Endothelial cell of umbilical vein (primary cell): ENCODE results near the gene NR3C1. TPM values are rescaled to one million over a fixed set of nuclear protein-coding genes. Genes with fewer than 3 reads are reported as not detected.

Experiments
- BruUV-seq: library from RNA; stranded (reverse); fragments of 400-500 nt; replicated peaks from 2 replicates; lab custom pipeline; 2021; lab: Mats Ljungman, UMichigan
- CTCF ChIA-PET: fragments of 300-600, 350-600 bp; sonication (Branson Sonifier 250); formaldehyde crosslinking; loops from one replicate; lab custom pipeline; 2021; ENCODE audit warnings: antibody characterized with exemption, inconsistent platforms; lab: Charles Lee
- POLR2A ChIA-PET: fragments of 300-600, 350-600 bp; sonication (Branson Sonifier 250); formaldehyde crosslinking; loops from one replicate; lab custom pipeline; 2021; ENCODE audit warnings: antibody characterized with exemption, inconsistent platforms; lab: Charles Lee
- DNase-seq: peaks from one replicate; pipeline ENCODE4 v3.0.0-alpha.2; 2011; ENCODE audit warnings: low read depth, low spot score
- FAIRE-seq: peaks from 2 replicates; lab custom pipeline; 2011; peaks lifted over from hg19 to GRCh38; lab: Jason Lieb, UNC
- H2AFZ ChIP-seq: 2 replicates; pipeline ENCODE4 v1.6.0; 2012; ENCODE audit warnings: low read depth, low read length, control low read depth, inconsistent platforms
- H3K27ac ChIP-seq: 2 replicates; pipeline ENCODE4 v1.5.1; 2011; ENCODE audit warnings: low read depth, mild to moderate bottlenecking, control low read depth, low read length, moderate library complexity; ENCODE audit not compliant: insufficient read depth
- H3K27me3 ChIP-seq, 2 experiments: 2 replicates each; pipeline versions ENCODE4 v1.6.0 to v1.6.1; 2011; ENCODE audit warnings: low read length in 2 of 2, mixed read lengths in 1 of 2; ENCODE audit not compliant: control insufficient read depth in 2 of 2, insufficient read depth in 2 of 2
- H3K36me3 ChIP-seq, 2 experiments: 2 replicates in 1 of 2; 3 replicates in 1 of 2; pipeline ENCODE4 v1.5.1; 2011; ENCODE audit warnings: low read length in 2 of 2, mild to moderate bottlenecking in 1 of 2, moderate library complexity in 1 of 2; ENCODE audit not compliant: control insufficient read depth in 2 of 2, insufficient read depth in 2 of 2; ENCODE audit errors: extremely low read depth in 1 of 2
- H3K4me1 ChIP-seq: 3 replicates; pipeline ENCODE4 v1.5.1; 2011; ENCODE audit warnings: mild to moderate bottlenecking, low read length; ENCODE audit not compliant: control insufficient read depth, insufficient read depth; ENCODE audit errors: extremely low read depth
- H3K4me2 ChIP-seq: 2 replicates; pipeline ENCODE4 v1.6.1; 2011; ENCODE audit warnings: low read length, control low read depth, mixed read lengths; ENCODE audit not compliant: insufficient read depth
- H3K4me3 ChIP-seq, 3 experiments: fragments of 200-600 bp in 1 of 3; sonication (generic), shearing (Covaris generic) in 1 of 3; replicated peaks in 1 of 3; 2 replicates each; pipeline ENCODE4 v1.5.1; 2011 to 2016; ENCODE audit warnings: control low read depth in 3 of 3, low read length in 3 of 3, mild to moderate bottlenecking in 2 of 3, inconsistent platforms in 1 of 3, low read depth in 1 of 3, moderate library complexity in 1 of 3; ENCODE audit not compliant: insufficient read depth in 1 of 3
- H3K79me2 ChIP-seq: 2 replicates; pipeline ENCODE4 v1.6.0; 2012; ENCODE audit warnings: low read length, inconsistent platforms; ENCODE audit not compliant: control insufficient read depth, insufficient read depth
- H3K9ac ChIP-seq: replicated peaks from 2 replicates; pipeline ENCODE3; 2011; ENCODE audit warnings: low read length, control low read depth; ENCODE audit not compliant: insufficient read depth; ENCODE audit errors: extremely low read depth
- H3K9me1 ChIP-seq: replicated peaks from 3 replicates; pipeline ENCODE4 v1.6.0; 2011; ENCODE audit warnings: mild to moderate bottlenecking, low read length; ENCODE audit not compliant: control insufficient read depth, insufficient read depth; ENCODE audit errors: extremely low read depth
- H3K9me3 ChIP-seq: replicated peaks from 2 replicates; pipeline ENCODE4 v1.5.1; 2012; ENCODE audit warnings: low read length, inconsistent platforms; ENCODE audit not compliant: control insufficient read depth, insufficient read depth
- H4K20me1 ChIP-seq: replicated peaks from 2 replicates; pipeline ENCODE3; 2011; ENCODE audit warnings: mild to moderate bottlenecking, low read length; ENCODE audit not compliant: control insufficient read depth, insufficient read depth; ENCODE audit errors: extremely low read depth
- EZH2 ChIP-seq: IDR thresholded peaks from 2 replicates; pipeline ENCODE4 v1.6.1; 2012; ENCODE audit warnings: borderline replicate concordance, low read depth, mild to moderate bottlenecking, moderate library complexity, low read length, inconsistent platforms; ENCODE audit not compliant: severe bottlenecking
- FOS ChIP-seq: IDR thresholded peaks from 2 replicates; pipeline ENCODE4 v1.6.1; 2011; ENCODE audit warnings: mild to moderate bottlenecking, low read length, moderate library complexity, borderline replicate concordance; ENCODE audit not compliant: insufficient read depth
- GATA2 ChIP-seq: IDR thresholded peaks from 2 replicates; pipeline ENCODE4 v1.7.0; 2011; ENCODE audit warnings: low read depth, mild to moderate bottlenecking, moderate library complexity, mixed read lengths, low read length; ENCODE audit not compliant: insufficient read length, insufficient read depth
- JUN ChIP-seq: IDR thresholded peaks from 2 replicates; pipeline ENCODE4 v1.6.1; 2011; ENCODE audit warnings: borderline replicate concordance, low read depth; ENCODE audit not compliant: insufficient read length, insufficient read depth
- POLR2A ChIP-seq: IDR thresholded peaks from 2 replicates; pipeline ENCODE4 v1.6.1; 2012; ENCODE audit warnings: low read depth, mild to moderate bottlenecking, control low read depth, low read length
- dilution Hi-C: fragments of 300-500 bp; cut with MboI; formaldehyde crosslinking; loops from one replicate; pipeline ENCODE4 v1.15.0; 2019; ENCODE audit warnings: low sequenced_read_pairs; ENCODE audit not compliant: extremely low pct_ligation_motif_present
- intact Hi-C: fragments of 100-400 bp; cut with micrococcal nuclease; formaldehyde crosslinking; loops from one replicate; pipeline ENCODE4 v1.10.0; 2022
- polyA plus RNA-seq, 4 experiments: library from polyadenylated mRNA; depleted of rRNA in 3 of 4; stranded (reverse) in 3 of 4; unstranded in 1 of 4; fragments of >200 nt; gene quantifications; 2 replicates each; pipeline versions ENCODE4 v1.2.1 to v1.2.3, GENCODE V29; 2011 to 2012; ENCODE audit warnings: missing spikeins in 1 of 4
- total RNA-seq: library from RNA; stranded (reverse); gene quantifications from 2 replicates; pipeline ENCODE4 v1.2.3, GENCODE V29; 2021
- TF ChIP-seq, protein P1 (sequence below): IDR thresholded peaks from 2 replicates; pipeline ENCODE4 v1.6.1; 2011; ENCODE audit not compliant: insufficient read depth, insufficient read length
- TF ChIP-seq, protein P2 (sequence below), 2 donors: IDR thresholded peaks; 1 replicate in 1 of 2; 2 replicates in 1 of 2; pipeline ENCODE4 v1.5.1; 2011; ENCODE audit warnings: low read length in 2 of 2, mild to moderate bottlenecking in 2 of 2, moderate library complexity in 2 of 2, control low read depth in 1 of 2, inconsistent platforms in 1 of 2, low read depth in 1 of 2; ENCODE audit not compliant: insufficient read depth in 1 of 2; ENCODE audit errors: extremely low read depth in 1 of 2

Gene NR3C1
- total and polyA plus RNA-seq, 2 donors (not counting 3 experiments of a cell fraction or from before 2014, with no cell fraction given), result 4.1 to 17.0 TPM

DNA sequence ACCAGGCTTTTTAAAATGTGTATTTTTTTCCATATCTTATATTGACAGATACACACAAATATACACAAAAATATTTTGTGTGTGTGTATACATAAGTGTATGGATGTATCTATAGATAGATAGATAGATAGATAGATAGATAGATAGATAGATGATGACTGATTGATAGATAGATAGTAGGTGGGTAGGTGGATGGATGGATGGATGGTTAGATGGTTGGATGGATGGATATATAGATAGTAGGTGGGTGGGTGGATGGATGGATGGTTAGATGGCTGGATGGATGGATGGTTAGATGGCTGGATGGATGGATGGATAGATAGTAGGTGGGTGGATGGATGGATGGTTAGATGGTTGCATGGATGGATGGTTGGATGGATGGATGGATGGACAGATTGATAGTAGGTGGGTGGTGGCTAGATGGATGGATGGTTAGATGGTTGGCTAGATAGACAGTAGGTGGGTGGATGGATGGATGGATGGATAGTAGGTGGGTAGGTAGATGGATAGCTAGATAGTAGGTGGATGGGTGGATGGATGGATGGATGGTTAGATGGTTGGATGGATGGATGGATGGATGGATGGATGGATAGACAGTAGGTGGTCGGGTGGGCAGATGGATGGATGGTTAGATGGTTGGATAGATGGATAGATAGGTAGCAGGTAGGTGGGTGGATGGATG is 156.2 kb downstream of the NR3C1 start:
- Histone ChIP-seq H3K9ac (no peak overlapping the region), H4K20me1 (no peaks in the 10 kb centered on the region), H3K4me2 (no peak overlapping the region), H3K27ac (no peak overlapping the region), H3K4me3 (no peak overlapping the region), H3K27me3 (no peaks in the 10 kb centered on the region), H2AFZ (no peak overlapping the region), H3K4me1 (peaks cover 23% of the 10 kb centered on the region), H3K79me2 (no peaks in the 10 kb centered on the region), H3K9me1 (no peaks in the 10 kb centered on the region), H3K36me3 (no peaks in the 10 kb centered on the region), H3K9me3 (no peaks in the 10 kb centered on the region)
- intact Hi-C loops, result no loop called here
- CTCF ChIA-PET, result no interaction called here
- POLR2A ChIA-PET, result no interaction called here
- FAIRE-seq (no peak), DNase-seq (no peak)
- TF ChIP-seq EZH2, result no peak
- no peak for TF ChIP-seq JUN
- TF ChIP-seq, protein P1, sequence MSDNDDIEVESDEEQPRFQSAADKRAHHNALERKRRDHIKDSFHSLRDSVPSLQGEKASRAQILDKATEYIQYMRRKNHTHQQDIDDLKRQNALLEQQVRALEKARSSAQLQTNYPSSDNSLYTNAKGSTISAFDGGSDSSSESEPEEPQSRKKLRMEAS, result no peak
- dilution Hi-C loops, result no loop called here
- no TSS peak for BruUV-seq

DNA sequence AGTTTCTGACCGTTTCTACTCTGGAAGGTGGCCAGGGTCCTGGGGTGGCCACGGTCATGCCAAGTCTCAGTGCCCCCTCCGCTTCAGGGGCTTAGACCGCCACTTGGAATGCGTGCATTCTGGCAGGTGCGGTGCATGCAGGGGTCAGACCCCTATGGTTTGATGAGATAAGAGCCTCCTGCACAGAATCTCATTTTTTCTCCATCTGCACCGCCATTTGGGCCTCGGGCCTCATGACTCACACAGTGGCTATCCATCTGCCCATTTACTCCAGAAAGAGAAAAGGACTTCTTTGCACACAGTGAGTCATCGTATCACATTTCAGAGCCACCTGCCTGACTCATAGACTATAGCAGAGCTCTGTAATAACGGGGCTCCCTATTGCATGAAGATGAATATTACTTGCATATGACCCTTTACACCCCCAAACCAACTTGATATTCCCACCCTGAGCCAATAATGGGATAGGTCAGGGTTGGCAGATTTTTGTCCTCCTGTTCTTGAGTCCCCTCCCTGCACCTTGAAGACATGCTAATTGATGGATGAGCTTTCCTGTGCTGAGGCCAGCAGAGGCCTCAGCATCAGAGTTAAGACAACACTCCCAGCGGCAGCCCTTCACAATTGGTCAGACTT is 157.4 kb downstream of the NR3C1 start:
- H3K4me3 ChIP-seq, result no peak overlapping the region
- H3K4me2 ChIP-seq, result no peak overlapping the region
- H3K4me1 ChIP-seq, result peaks cover 30% of the 10 kb centered on the region
- H3K9me3 ChIP-seq, result no peaks in the 10 kb centered on the region
- FAIRE-seq (peak; percentile 68), DNase-seq (peak; percentile 41)
- no peaks in the 10 kb centered on the region for H3K9me1 ChIP-seq
- ChIA-PET CTCF (interaction anchor here (1.0 to 1.8 kb wide), 4 partner anchors 21 to 158 kb away, joined by 3 to 7 read pairs (median 3); no protein-coding TSS in a partner anchor), POLR2A (no interaction called here)
- no peak overlapping the region for H3K27ac ChIP-seq
- no peaks in the 10 kb centered on the region for H3K79me2 ChIP-seq
- BruUV-seq, result no TSS peak
- dilution Hi-C loops (no loop called here), intact Hi-C loops (loop anchor here (2.0 kb wide), 2 partner anchors 25 to 67 kb away; no protein-coding TSS in a partner anchor)
- H4K20me1 ChIP-seq, result no peaks in the 10 kb centered on the region
- H3K9ac ChIP-seq, result no peak overlapping the region
- H3K27me3 ChIP-seq, result no peaks in the 10 kb centered on the region
- H2AFZ ChIP-seq, result no peak overlapping the region
- H3K36me3 ChIP-seq, result no peaks in the 10 kb centered on the region
- TF ChIP-seq POLR2A, result no peak
- TF ChIP-seq GATA2, result no peak
- TF ChIP-seq, protein P2, sequence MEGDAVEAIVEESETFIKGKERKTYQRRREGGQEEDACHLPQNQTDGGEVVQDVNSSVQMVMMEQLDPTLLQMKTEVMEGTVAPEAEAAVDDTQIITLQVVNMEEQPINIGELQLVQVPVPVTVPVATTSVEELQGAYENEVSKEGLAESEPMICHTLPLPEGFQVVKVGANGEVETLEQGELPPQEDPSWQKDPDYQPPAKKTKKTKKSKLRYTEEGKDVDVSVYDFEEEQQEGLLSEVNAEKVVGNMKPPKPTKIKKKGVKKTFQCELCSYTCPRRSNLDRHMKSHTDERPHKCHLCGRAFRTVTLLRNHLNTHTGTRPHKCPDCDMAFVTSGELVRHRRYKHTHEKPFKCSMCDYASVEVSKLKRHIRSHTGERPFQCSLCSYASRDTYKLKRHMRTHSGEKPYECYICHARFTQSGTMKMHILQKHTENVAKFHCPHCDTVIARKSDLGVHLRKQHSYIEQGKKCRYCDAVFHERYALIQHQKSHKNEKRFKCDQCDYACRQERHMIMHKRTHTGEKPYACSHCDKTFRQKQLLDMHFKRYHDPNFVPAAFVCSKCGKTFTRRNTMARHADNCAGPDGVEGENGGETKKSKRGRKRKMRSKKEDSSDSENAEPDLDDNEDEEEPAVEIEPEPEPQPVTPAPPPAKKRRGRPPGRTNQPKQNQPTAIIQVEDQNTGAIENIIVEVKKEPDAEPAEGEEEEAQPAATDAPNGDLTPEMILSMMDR (IDR thresholded peaks at IDR 0.05; ENCODE audit: extremely low read depth in 1 of 2, insufficient read depth in 1 of 2, low read depth in 1 of 2, low read length in 2 of 2), result no peak
- peak; percentile 94 for TF ChIP-seq FOS
- TF ChIP-seq JUN, result peak; percentile 58
- TF ChIP-seq, protein P1, result no peak
- TF ChIP-seq EZH2, result no peak
